HepG2 (cell line): ENCODE results near the gene ZFAND3. TPM values are rescaled to one million over a fixed set of nuclear protein-coding genes. Genes with fewer than 3 reads are reported as not detected.

Experiments used
- CHD4 ChIP-seq: fragments of 200-600 bp; sonication (generic); IDR thresholded peaks from 2 replicates; pipeline ENCODE4 v1.7.0; 2017; ENCODE audit warnings: mild to moderate bottlenecking, low read length, borderline replicate concordance
- EP300 ChIP-seq, 3 experiments: sonication (generic) in 1 of 3; formaldehyde crosslinking in 1 of 3; IDR thresholded peaks; 2 replicates each; pipeline versions ENCODE4 v1.5.1 to v1.6.1; 2011 to 2020; ENCODE audit warnings: low read depth in 2 of 3, low read length in 2 of 3, borderline replicate concordance in 1 of 3, improper control_type of control experiment in 1 of 3, mild to moderate bottlenecking in 1 of 3, missing genetic modification reagents in 1 of 3, moderate library complexity in 1 of 3
- HNF4A ChIP-seq: sonication (generic); formaldehyde crosslinking; IDR thresholded peaks from 2 replicates; pipeline ENCODE4 v1.4.0; 2020; ENCODE audit warnings: missing genetic modification reagents
- MXI1 ChIP-seq: IDR thresholded peaks from 3 replicates; pipeline ENCODE4 v1.6.1; 2012; ENCODE audit warnings: low read depth, low read length, inconsistent platforms, borderline replicate concordance
- NR2F6 ChIP-seq, 2 experiments: IDR thresholded peaks; 2 replicates each; pipeline ENCODE4 v1.6.1; 2016; ENCODE audit warnings: antibody characterized with exemption in 1 of 2, mild to moderate bottlenecking in 1 of 2
- PITX1 ChIP-seq: sonication (generic); formaldehyde crosslinking; IDR thresholded peaks from 2 replicates; pipeline ENCODE4 v1.5.1; 2020; ENCODE audit warnings: mild to moderate bottlenecking, missing genetic modification reagents
- PPARG ChIP-seq: conservative IDR thresholded peaks from 2 replicates; pipeline ENCODE4 v1.6.1; 2016; ENCODE audit warnings: missing biosample characterization, missing genetic modification reagents
- RARG ChIP-seq: sonication (generic); formaldehyde crosslinking; IDR thresholded peaks from 2 replicates; pipeline ENCODE4 v1.4.0; 2020; ENCODE audit warnings: low read depth, mild to moderate bottlenecking, missing genetic modification reagents
- RNF219 ChIP-seq: sonication (generic); formaldehyde crosslinking; IDR thresholded peaks from 2 replicates; pipeline ENCODE4 v1.5.0; 2020; ENCODE audit warnings: mild to moderate bottlenecking, missing genetic modification reagents
- TFE3 ChIP-seq: IDR thresholded peaks from 2 replicates; pipeline ENCODE4 v1.6.1; 2016
- polyA plus RNA-seq, 8 experiments: library from polyadenylated mRNA; depleted of rRNA in 3 of 8; stranded (reverse) in 7 of 8; unstranded in 1 of 8; fragments of >200 nt; fragmentation: Illumina TruSeq in 4 of 8; extraction: Trizol in 4 of 8; gene quantifications; 2 replicates each; pipeline versions ENCODE4 v1.2.1 to v1.2.3, GENCODE V29; 2011 to 2016; ENCODE audit warnings: low read depth in 4 of 8, missing spikeins in 1 of 8, mixed read lengths in 1 of 8; ENCODE audit not compliant: insufficient read depth in 1 of 8
- total RNA-seq, 5 experiments: library from RNA; depleted of rRNA; stranded (reverse); fragments of >200 nt; fragmentation: Illumina TruSeq; extraction: Trizol; gene quantifications; 2 replicates each; pipeline ENCODE4 v1.2.3, GENCODE V29; 2016; ENCODE audit warnings: low read depth in 1 of 5
- TF ChIP-seq, protein P1 (sequence below): sonication (generic); formaldehyde crosslinking; IDR thresholded peaks from 2 replicates; pipeline ENCODE4 v1.9.0; 2021; ENCODE audit warnings: missing genetic modification reagents, borderline replicate concordance
- TF ChIP-seq, protein P2 (sequence below): sonication (generic); formaldehyde crosslinking; IDR thresholded peaks from 2 replicates; pipeline ENCODE4 v1.5.1; 2020; ENCODE audit warnings: mild to moderate bottlenecking, missing genetic modification reagents, moderate library complexity
- TF ChIP-seq, protein P3 (sequence below): sonication (generic); IDR thresholded peaks from 2 replicates; pipeline ENCODE4 v1.6.1; 2016; ENCODE audit warnings: low read depth, borderline replicate concordance

Gene ZFAND3
- total and polyA plus RNA-seq, 2 of the 13 experiments (the other 11 are each of a cell fraction or from before 2014, with no cell fraction given), result 16.4 to 17.1 TPM

- TF ChIP-seq TFE3 (CRISPR knock-in tag) (no peak), PPARG (CRISPR knock-in tag) (peak; percentile 68), RARG (CRISPR knock-in tag) (no peak), EP300 (IDR thresholded peaks at IDR 0.05; ENCODE audit: low read depth in 2 of 2, low read length in 2 of 2) (no peak), EP300 (CRISPR knock-in tag; IDR thresholded peaks at IDR 0.05; ENCODE audit: borderline replicate concordance) (no peak), MXI1 (no peak), HNF4A (CRISPR knock-in tag) (0 out of 2 replicates have a peak, but pooled peaks have one; percentile 10), PITX1 (CRISPR knock-in tag) (no peak), NR2F6 (IDR thresholded peaks at IDR 0.05) (no peak), NR2F6 (CRISPR knock-in tag; IDR thresholded peaks at IDR 0.05) (no peak), CHD4 (no peak), RNF219 (CRISPR knock-in tag) (no peak)
- TF ChIP-seq, protein P1, sequence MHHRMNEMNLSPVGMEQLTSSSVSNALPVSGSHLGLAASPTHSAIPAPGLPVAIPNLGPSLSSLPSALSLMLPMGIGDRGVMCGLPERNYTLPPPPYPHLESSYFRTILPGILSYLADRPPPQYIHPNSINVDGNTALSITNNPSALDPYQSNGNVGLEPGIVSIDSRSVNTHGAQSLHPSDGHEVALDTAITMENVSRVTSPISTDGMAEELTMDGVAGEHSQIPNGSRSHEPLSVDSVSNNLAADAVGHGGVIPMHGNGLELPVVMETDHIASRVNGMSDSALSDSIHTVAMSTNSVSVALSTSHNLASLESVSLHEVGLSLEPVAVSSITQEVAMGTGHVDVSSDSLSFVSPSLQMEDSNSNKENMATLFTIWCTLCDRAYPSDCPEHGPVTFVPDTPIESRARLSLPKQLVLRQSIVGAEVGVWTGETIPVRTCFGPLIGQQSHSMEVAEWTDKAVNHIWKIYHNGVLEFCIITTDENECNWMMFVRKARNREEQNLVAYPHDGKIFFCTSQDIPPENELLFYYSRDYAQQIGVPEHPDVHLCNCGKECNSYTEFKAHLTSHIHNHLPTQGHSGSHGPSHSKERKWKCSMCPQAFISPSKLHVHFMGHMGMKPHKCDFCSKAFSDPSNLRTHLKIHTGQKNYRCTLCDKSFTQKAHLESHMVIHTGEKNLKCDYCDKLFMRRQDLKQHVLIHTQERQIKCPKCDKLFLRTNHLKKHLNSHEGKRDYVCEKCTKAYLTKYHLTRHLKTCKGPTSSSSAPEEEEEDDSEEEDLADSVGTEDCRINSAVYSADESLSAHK (CRISPR knock-in tag), result no peak
- TF ChIP-seq, protein P2, sequence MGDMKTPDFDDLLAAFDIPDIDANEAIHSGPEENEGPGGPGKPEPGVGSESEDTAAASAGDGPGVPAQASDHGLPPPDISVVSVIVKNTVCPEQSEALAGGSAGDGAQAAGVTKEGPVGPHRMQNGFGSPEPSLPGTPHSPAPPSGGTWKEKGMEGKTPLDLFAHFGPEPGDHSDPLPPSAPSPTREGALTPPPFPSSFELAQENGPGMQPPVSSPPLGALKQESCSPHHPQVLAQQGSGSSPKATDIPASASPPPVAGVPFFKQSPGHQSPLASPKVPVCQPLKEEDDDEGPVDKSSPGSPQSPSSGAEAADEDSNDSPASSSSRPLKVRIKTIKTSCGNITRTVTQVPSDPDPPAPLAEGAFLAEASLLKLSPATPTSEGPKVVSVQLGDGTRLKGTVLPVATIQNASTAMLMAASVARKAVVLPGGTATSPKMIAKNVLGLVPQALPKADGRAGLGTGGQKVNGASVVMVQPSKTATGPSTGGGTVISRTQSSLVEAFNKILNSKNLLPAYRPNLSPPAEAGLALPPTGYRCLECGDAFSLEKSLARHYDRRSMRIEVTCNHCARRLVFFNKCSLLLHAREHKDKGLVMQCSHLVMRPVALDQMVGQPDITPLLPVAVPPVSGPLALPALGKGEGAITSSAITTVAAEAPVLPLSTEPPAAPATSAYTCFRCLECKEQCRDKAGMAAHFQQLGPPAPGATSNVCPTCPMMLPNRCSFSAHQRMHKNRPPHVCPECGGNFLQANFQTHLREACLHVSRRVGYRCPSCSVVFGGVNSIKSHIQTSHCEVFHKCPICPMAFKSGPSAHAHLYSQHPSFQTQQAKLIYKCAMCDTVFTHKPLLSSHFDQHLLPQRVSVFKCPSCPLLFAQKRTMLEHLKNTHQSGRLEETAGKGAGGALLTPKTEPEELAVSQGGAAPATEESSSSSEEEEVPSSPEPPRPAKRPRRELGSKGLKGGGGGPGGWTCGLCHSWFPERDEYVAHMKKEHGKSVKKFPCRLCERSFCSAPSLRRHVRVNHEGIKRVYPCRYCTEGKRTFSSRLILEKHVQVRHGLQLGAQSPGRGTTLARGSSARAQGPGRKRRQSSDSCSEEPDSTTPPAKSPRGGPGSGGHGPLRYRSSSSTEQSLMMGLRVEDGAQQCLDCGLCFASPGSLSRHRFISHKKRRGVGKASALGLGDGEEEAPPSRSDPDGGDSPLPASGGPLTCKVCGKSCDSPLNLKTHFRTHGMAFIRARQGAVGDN (CRISPR knock-in tag), result peak; percentile 25
- TF ChIP-seq, protein P3, sequence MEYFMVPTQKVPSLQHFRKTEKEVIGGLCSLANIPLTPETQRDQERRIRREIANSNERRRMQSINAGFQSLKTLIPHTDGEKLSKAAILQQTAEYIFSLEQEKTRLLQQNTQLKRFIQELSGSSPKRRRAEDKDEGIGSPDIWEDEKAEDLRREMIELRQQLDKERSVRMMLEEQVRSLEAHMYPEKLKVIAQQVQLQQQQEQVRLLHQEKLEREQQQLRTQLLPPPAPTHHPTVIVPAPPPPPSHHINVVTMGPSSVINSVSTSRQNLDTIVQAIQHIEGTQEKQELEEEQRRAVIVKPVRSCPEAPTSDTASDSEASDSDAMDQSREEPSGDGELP, result no peak
Measured at GRCh38 chr6:38172739-38173410, 353.3 kb downstream of the ZFAND3 start (continued).
